HEK293 (cell line): ENCODE data around the gene GPR15.

Experiments
- FEZF1 ChIP-seq: fragments of 450-650 bp; formaldehyde crosslinking; IDR thresholded peaks from 2 replicates; pipeline ENCODE4 v1.5.1; 2016; ENCODE audit warnings: missing biosample characterization, missing genetic modification characterization
- GFI1B ChIP-seq: fragments of 450-650 bp; formaldehyde crosslinking; IDR thresholded peaks from 2 replicates; pipeline ENCODE4 v1.5.1; 2016; ENCODE audit warnings: missing biosample characterization, missing genetic modification characterization
- HIC1 ChIP-seq: fragments of 450-650 bp; formaldehyde crosslinking; IDR thresholded peaks from 2 replicates; pipeline ENCODE4 v1.5.1; 2016; ENCODE audit warnings: missing biosample characterization, missing genetic modification characterization
- KLF1 ChIP-seq: fragments of 450-650 bp; formaldehyde crosslinking; IDR thresholded peaks from 2 replicates; pipeline ENCODE4 v1.5.1; 2016; ENCODE audit warnings: missing biosample characterization, missing genetic modification characterization
- KLF7 ChIP-seq: fragments of 450-650 bp; formaldehyde crosslinking; IDR thresholded peaks from 2 replicates; pipeline ENCODE4 v1.5.1; 2016; ENCODE audit warnings: missing biosample characterization, missing genetic modification characterization, borderline replicate concordance
- OVOL3 ChIP-seq: fragments of 450-650 bp; formaldehyde crosslinking; IDR thresholded peaks from 2 replicates; pipeline ENCODE4 v1.5.1; 2016; ENCODE audit warnings: missing biosample characterization, missing genetic modification characterization
- PRDM10 ChIP-seq: fragments of 450-650 bp; formaldehyde crosslinking; IDR thresholded peaks from 2 replicates; pipeline ENCODE4 v1.5.1; 2016; ENCODE audit warnings: missing biosample characterization, missing genetic modification characterization
- REPIN1 ChIP-seq: fragments of 450-650 bp; formaldehyde crosslinking; IDR thresholded peaks from 2 replicates; pipeline ENCODE4 v1.5.1; 2017; ENCODE audit warnings: missing biosample characterization, missing genetic modification characterization, low read depth
- SP3 ChIP-seq: fragments of 450-650 bp; formaldehyde crosslinking; IDR thresholded peaks from 2 replicates; pipeline ENCODE4 v1.5.1; 2016; ENCODE audit warnings: missing biosample characterization, missing genetic modification characterization
- ZBTB20 ChIP-seq: fragments of 450-650 bp; formaldehyde crosslinking; IDR thresholded peaks from 2 replicates; pipeline ENCODE4 v1.5.1; 2016; ENCODE audit warnings: missing biosample characterization, missing genetic modification characterization
- ZBTB26 ChIP-seq: fragments of 450-650 bp; formaldehyde crosslinking; optimal IDR thresholded peaks from 2 replicates; pipeline ENCODE3; 2016; ENCODE audit warnings: missing biosample characterization, mild to moderate bottlenecking, missing genetic modification characterization
- ZBTB8A ChIP-seq: fragments of 450-650 bp; formaldehyde crosslinking; IDR thresholded peaks from 2 replicates; pipeline ENCODE4 v1.5.1; 2016; ENCODE audit warnings: missing biosample characterization, missing genetic modification characterization
- ZFP41 ChIP-seq: fragments of 450-650 bp; formaldehyde crosslinking; IDR thresholded peaks from 2 replicates; pipeline ENCODE4 v1.5.1; 2016; ENCODE audit warnings: missing biosample characterization, missing genetic modification characterization, borderline replicate concordance
- ZIC2 ChIP-seq: fragments of 450-650 bp; formaldehyde crosslinking; IDR thresholded peaks from 2 replicates; pipeline ENCODE4 v1.5.1; 2016; ENCODE audit warnings: missing biosample characterization, missing genetic modification characterization
- ZNF184 ChIP-seq: fragments of 450-650 bp; IDR thresholded peaks from 2 replicates; pipeline ENCODE4 v1.5.1; 2018; ENCODE audit warnings: missing biosample characterization, mild to moderate bottlenecking, missing genetic modification characterization
- ZNF239 ChIP-seq: fragments of 450-650 bp; formaldehyde crosslinking; IDR thresholded peaks from 2 replicates; pipeline ENCODE4 v1.5.1; 2016; ENCODE audit warnings: missing biosample characterization, missing genetic modification characterization
- ZNF24 ChIP-seq: fragments of 450-650 bp; formaldehyde crosslinking; IDR thresholded peaks from 2 replicates; pipeline ENCODE4 v1.5.1; 2016; ENCODE audit warnings: missing biosample characterization, missing genetic modification characterization
- ZNF292 ChIP-seq: fragments of 450-650 bp; formaldehyde crosslinking; IDR thresholded peaks from 2 replicates; pipeline ENCODE4 v1.5.1; 2016; ENCODE audit warnings: low read depth, missing biosample characterization, missing genetic modification characterization, borderline replicate concordance
- ZNF311 ChIP-seq: fragments of 450-650 bp; formaldehyde crosslinking; IDR thresholded peaks from 2 replicates; pipeline ENCODE4 v1.5.1; 2017; ENCODE audit warnings: missing biosample characterization, missing genetic modification characterization, borderline replicate concordance
- ZNF335 ChIP-seq: fragments of 450-650 bp; formaldehyde crosslinking; conservative IDR thresholded peaks from 2 replicates; pipeline ENCODE4 v1.5.1; 2016; ENCODE audit warnings: missing biosample characterization, missing genetic modification characterization
- ZNF354C ChIP-seq: fragments of 450-650 bp; formaldehyde crosslinking; IDR thresholded peaks from 2 replicates; pipeline ENCODE4 v1.5.1; 2016; ENCODE audit warnings: missing biosample characterization, missing genetic modification characterization, low read depth, borderline replicate concordance
- ZNF48 ChIP-seq: fragments of 450-650 bp; formaldehyde crosslinking; IDR thresholded peaks from 2 replicates; pipeline ENCODE4 v1.5.1; 2016; ENCODE audit warnings: missing biosample characterization, missing genetic modification characterization
- ZNF501 ChIP-seq: fragments of 450-650 bp; formaldehyde crosslinking; IDR thresholded peaks from 2 replicates; pipeline ENCODE4 v1.5.1; 2016; ENCODE audit warnings: missing biosample characterization, missing genetic modification characterization
- ZNF530 ChIP-seq: fragments of 450-650 bp; formaldehyde crosslinking; IDR thresholded peaks from 2 replicates; pipeline ENCODE4 v1.5.1; 2016; ENCODE audit warnings: low read depth, missing biosample characterization, missing genetic modification characterization
- ZNF645 ChIP-seq: fragments of 450-650 bp; formaldehyde crosslinking; IDR thresholded peaks from 2 replicates; pipeline ENCODE4; 2016; ENCODE audit warnings: missing biosample characterization, missing genetic modification characterization
- ZNF654 ChIP-seq: fragments of 450-650 bp; formaldehyde crosslinking; IDR thresholded peaks from 2 replicates; pipeline ENCODE4 v1.5.1; 2016; ENCODE audit warnings: low read depth, missing biosample characterization, missing genetic modification characterization
- ZNF660 ChIP-seq: fragments of 450-650 bp; IDR thresholded peaks from 2 replicates; pipeline ENCODE4 v1.5.1; 2018; ENCODE audit warnings: missing biosample characterization, mild to moderate bottlenecking, missing genetic modification characterization
- ZNF664 ChIP-seq: fragments of 450-650 bp; formaldehyde crosslinking; IDR thresholded peaks from 2 replicates; pipeline ENCODE4 v1.5.1; 2016; ENCODE audit warnings: missing biosample characterization, missing genetic modification characterization
- ZNF768 ChIP-seq: fragments of 450-650 bp; formaldehyde crosslinking; IDR thresholded peaks from 2 replicates; pipeline ENCODE4 v1.5.1; 2018; ENCODE audit warnings: missing biosample characterization, mild to moderate bottlenecking, missing genetic modification characterization
- ZNF776 ChIP-seq: fragments of 450-650 bp; formaldehyde crosslinking; IDR thresholded peaks from 2 replicates; pipeline ENCODE4 v1.5.0; 2017; ENCODE audit warnings: missing biosample characterization, missing genetic modification characterization, borderline replicate concordance
- ZSCAN18 ChIP-seq: fragments of 450-650 bp; formaldehyde crosslinking; IDR thresholded peaks from 2 replicates; pipeline ENCODE4 v1.5.1; 2016; ENCODE audit warnings: missing biosample characterization, missing genetic modification characterization
- ZSCAN30 ChIP-seq: fragments of 450-650 bp; IDR thresholded peaks from 2 replicates; pipeline ENCODE4 v1.5.1; 2018; ENCODE audit warnings: missing biosample characterization, mild to moderate bottlenecking, missing genetic modification characterization, moderate library complexity

The GPR15 gene

GRCh38 chr3:98500019-98500418 is 31.8 kb upstream of the GPR15 start (continued):
- peak; percentile 61; the same call in 1 of the 2 replicates for TF ChIP-seq PRDM10
- TF ChIP-seq ZNF354C (tag by site-specific recombination), result no peak
- TF ChIP-seq ZNF239, result no peak
- no peak for TF ChIP-seq ZNF768
- TF ChIP-seq HIC1, result peak; percentile 90
- TF ChIP-seq SP3 (tag by site-specific recombination), result no peak
- no peak for TF ChIP-seq ZBTB20 (tag by site-specific recombination)
- TF ChIP-seq ZNF645, result no peak
- TF ChIP-seq ZNF654 (tag by site-specific recombination), result no peak
- TF ChIP-seq ZNF292 (tag by site-specific recombination), result no peak
- no peak for TF ChIP-seq ZNF660
- no peak for TF ChIP-seq ZFP41 (tag by site-specific recombination)
- no peak for TF ChIP-seq ZNF311 (tag by site-specific recombination)
- TF ChIP-seq ZNF501, result 0 out of 2 replicates have a peak, but pooled peaks have one; percentile 35
- TF ChIP-seq ZBTB8A (tag by site-specific recombination), result no peak
- 0 out of 2 replicates have a peak, but pooled peaks have one; percentile 9 for TF ChIP-seq ZNF184 (tag by site-specific recombination)
- TF ChIP-seq OVOL3 (tag by site-specific recombination), result no peak
- TF ChIP-seq ZSCAN30 (tag by site-specific recombination), result peak; percentile 47; the same call in 1 of the 2 replicates
- no peak for TF ChIP-seq KLF1 (tag by site-specific recombination)
- TF ChIP-seq ZIC2 (tag by site-specific recombination), result peak; percentile 58
- TF ChIP-seq FEZF1, result peak; percentile 75
- peak; percentile 69; the same call in 1 of the 2 replicates for TF ChIP-seq GFI1B (tag by site-specific recombination)
- no peak for TF ChIP-seq ZNF530
- TF ChIP-seq ZNF335 (tag by site-specific recombination), result 0 out of 2 replicates have a peak, but pooled peaks have one; percentile 16
- TF ChIP-seq ZSCAN18, result no peak
- no peak for TF ChIP-seq ZBTB26 (tag by site-specific recombination)
- TF ChIP-seq ZNF48 (tag by site-specific recombination), result no peak
- peak; percentile 93 for TF ChIP-seq ZNF24 (tag by site-specific recombination)
- no peak for TF ChIP-seq KLF7 (tag by site-specific recombination)
- TF ChIP-seq REPIN1, result 0 out of 2 replicates have a peak, but pooled peaks have one; percentile 47
- TF ChIP-seq ZNF664 (tag by site-specific recombination), result peak; percentile 27; the same call in 1 of the 2 replicates
- no peak for TF ChIP-seq ZNF776 (tag by site-specific recombination)
